ENCODE data around the gene EDC3.

- no peak for TF ChIP-seq CTCF (IDR thresholded peaks at IDR 0.05)
- TF ChIP-seq POLR2A (IDR thresholded peaks at IDR 0.05) = no peak
- TF ChIP-seq POLR2AphosphoS5 (IDR thresholded peaks at IDR 0.05) = no peak
These were observed 68.8 kb downstream of the EDC3 start for GRCh38 chr15:74626752-74627692.

All from sigmoid colon (tissue), 4 donors.